HG02852 (cell line): ENCODE measurements around the gene RAD18.

Experiments
- ATAC-seq: cut with Tn5 transposase; IDR thresholded peaks from one replicate; pipeline ENCODE4 v1.9.1; 2021; ENCODE audit warnings: mild to moderate bottlenecking, moderate library complexity; ENCODE audit not compliant: unreplicated experiment

RAD18 gene

DNA sequence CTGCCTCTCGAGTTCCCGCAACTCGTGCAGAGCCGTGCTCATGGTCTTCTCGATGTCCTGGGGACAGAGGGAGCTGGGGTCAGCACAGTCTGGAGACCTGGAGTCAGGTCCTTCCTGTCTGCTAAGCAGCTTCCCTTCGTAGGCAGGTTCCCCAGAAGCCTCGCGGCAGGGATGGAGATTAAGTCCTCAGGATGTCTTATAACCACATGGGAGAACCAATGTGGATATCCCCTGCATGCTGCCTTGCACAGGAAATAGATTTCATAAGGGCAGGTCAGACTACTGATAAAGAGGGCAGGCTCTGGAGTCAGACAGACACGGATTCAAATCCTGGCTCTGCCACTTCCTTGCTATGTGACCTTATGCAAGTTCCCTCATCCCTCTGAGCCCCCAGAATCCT lies 22.6 kb upstream of the RAD18 start:
- ATAC-seq: no peak

DNA sequence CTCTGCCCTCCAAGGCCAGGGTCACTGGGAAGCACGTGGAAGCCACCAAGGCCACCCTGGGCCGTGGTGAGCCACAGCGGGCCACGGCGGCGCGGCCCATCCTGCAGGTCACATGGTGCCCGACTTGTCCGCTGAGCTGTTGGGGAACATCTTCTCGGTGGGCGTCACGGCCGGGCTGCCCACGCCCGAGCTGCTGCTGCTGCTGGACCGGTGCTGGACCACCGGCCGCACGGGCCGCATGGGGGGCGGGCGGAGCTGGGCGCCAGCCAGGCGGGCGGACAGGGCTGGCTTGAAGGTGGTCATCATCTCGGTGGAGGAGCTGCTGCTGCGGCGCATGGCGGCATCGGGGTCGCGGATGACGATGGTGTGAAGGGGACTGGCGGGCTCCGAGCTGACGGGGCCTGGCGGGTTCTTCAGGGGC lies 22.1 kb upstream of the RAD18 start:
- ATAC-seq: no peak

DNA sequence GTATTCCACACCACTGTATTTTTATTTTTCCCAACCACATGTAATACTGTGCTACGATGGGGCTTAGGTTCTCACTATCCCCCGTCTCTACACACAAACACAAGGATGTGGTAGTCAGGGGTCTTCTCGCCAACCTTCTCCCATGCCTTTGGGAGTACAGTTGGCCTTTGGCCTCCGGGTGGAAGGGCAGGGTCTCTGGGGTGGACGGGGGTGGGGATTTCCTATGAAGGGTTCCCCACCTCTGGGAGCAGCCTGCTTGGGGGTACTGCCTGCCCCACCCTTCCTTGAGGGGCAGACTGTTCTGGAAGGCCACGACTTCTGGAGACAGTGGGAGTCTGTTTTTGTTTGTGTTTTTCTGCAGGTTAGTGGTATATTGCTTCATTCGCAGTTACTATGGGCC lies 21.3 kb upstream of the RAD18 start:
- ATAC-seq: no peak

DNA sequence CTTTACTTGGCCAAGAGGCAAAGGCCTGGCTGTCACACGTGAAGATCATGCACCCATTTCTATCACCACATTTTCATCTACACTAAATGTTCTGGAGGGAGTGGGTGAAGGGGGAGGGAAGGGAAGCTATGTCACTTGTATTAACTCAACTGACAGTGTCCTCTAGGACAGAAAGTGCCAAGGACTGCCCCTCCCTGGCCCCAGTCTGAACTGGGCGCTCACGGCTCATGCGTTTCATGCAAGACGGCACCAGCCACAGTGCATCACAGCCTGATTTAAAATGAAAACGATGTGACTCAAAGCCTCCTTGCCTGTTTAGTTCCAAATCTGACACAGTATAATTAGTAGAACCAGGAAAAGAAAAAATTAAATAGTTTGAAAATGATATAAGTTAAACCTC lies 20.8 kb upstream of the RAD18 start:
- ATAC-seq: no peak

DNA sequence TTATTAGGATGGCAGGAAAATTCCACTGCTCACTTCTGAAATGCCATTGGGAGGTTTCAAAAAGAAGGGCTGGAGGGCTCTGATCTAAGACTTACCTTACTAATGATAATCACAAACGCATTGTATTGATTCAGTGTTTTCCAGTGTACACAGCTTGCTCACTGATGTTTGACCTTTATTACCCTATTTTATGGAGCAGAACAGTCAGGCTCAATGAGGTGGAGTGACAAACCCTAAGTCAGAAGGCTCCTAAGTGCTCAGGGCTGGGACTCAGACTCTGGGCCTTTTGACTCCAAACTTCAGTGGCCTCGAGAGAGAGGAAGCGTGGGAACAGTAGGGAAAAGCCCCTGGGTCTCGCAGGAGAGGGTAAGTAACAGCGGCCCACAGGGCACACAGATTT lies 20.3 kb upstream of the RAD18 start:
- no peak for ATAC-seq

DNA sequence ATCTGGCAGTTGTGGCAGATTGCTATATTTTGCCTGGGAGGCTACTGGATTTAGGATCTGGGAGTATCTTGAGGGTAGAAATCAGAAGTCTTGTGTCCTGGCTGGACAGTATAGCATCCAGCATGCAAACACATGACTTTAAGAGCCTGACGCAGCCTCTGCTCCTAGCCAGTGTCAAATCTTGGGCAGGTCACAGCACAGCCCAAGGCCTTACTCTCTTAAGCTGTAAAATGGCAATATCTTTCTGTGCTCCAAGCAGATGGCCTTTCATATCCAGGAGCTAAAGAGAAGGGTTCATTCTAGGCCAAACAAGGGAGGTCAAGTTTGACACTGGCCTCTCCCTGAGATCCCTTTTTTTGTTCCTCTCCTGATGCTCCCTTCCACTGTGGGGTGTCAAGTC lies 19.8 kb upstream of the RAD18 start:
- ATAC-seq: no peak

DNA sequence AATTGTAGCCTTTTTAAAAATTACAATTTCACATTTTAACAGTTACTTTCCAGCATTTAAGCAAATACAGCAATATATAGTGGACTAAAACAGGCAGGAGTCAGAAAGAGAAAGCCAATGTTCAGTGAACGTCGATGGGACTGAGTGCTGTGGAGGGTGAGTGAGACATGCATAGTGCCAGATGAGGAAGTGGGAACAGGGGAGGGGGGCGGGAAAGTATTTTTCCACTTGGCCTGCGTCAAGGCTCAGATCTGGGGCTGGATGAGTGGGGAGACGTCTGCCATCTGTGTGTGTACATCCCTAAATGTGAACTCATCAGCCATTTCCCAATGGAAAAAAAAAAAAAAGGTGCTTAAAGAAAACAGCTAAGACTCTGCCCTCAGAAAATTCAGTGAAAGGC lies 19.2 kb upstream of the RAD18 start:
- ATAC-seq: no peak

DNA sequence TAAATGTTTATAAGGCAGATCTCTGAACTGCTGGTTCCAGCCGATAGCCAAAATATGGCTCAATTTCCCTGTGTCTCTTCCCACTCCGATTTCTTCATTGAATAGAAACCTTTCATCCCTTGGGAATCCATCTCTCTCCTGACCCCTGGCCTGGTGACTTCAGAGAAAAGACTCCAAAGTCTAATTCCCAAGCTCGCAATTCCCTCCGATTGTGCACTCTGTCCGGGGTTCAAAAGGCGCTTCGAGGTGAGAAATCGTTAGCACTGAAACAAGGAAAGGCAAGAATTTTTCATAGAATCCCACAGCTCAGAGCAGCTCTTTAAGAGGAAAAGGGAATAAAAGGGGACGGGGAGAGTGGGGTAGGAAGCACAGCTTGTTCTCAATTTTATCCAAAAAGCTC lies 18.4 kb upstream of the RAD18 start:
- ATAC-seq: no peak

DNA sequence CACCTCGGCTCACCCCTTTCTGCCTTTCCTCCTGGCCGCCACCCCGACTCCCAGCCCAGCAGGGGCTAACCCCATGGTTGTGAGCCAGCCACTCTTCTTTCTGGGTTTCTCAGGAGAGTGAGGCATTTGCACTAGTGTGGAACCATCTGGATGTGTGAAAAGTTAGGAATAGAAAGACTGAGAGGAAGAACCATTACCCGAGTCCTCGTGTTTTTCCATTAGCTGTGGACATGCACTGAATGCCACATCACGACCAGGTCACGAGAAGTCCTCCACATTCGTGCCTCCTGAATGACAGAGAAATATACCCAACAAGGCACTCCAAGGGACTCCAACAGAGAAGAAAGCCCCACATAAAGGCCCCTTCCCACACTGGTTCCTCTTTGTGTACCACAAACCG lies 18.0 kb upstream of the RAD18 start:
- no peak for ATAC-seq

DNA sequence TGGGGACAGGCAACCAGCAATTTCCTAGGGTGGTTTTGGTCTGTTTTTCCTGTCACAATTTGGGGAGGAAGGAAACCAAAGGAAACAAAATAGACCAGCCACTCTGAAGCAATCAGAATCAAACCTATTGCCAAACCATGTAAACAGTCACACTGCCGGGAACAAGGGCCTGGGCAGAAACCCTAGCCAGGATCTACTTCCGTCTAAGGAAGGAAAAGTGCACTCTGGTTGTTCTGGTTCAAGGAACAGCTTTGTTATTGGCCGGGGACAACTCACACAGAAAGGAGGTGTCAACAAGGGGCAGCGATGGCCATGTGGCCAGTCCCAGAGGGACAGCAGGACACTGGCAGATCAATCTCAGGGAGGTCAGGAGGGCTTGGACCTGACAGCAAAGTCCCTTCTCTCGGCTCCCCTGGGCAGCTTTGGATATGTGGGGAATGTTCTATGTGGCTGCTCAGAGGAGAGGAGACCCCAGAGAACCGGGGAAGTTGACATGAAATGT lies 17.5 kb upstream of the RAD18 start:
- ATAC-seq: no peak

DNA sequence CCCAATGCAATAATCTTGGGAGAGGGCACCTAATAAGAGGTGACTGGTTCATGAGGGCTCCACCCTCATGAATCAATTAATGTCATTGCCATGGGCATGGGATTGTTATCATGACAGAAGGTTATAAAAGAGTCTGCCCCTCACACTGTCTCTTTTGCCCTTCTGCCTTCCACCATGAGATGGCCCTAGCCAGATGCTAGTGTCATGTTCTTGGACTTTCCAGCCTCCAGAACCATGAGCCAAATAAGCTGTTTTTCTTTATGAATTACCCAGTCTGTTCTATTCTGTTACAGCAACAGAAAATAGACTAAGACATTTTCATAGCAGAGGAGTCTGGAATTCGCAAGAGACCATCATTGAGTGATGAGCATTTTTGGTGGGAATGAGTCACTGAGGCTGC lies 16.0 kb upstream of the RAD18 start:
- no peak for ATAC-seq

DNA sequence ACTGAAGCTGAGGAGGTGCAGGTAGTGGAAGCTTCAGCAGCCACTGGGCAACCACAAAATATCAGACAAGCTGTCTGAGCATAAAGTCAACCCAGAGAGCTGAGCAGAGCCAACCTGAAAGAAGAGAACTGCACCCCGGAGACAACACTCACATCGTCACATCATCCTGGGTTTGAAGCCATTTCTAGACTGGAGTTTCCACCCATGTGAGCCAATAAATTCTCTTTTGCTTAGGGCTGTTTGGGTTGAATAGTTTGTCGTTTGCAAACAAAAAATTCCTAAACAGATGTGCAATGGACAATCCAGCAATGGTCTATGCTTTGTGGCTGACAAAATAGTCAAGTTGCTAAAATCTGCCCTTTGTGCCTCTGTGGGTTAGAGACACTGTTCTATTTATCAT lies 15.3 kb upstream of the RAD18 start:
- no peak for ATAC-seq

DNA sequence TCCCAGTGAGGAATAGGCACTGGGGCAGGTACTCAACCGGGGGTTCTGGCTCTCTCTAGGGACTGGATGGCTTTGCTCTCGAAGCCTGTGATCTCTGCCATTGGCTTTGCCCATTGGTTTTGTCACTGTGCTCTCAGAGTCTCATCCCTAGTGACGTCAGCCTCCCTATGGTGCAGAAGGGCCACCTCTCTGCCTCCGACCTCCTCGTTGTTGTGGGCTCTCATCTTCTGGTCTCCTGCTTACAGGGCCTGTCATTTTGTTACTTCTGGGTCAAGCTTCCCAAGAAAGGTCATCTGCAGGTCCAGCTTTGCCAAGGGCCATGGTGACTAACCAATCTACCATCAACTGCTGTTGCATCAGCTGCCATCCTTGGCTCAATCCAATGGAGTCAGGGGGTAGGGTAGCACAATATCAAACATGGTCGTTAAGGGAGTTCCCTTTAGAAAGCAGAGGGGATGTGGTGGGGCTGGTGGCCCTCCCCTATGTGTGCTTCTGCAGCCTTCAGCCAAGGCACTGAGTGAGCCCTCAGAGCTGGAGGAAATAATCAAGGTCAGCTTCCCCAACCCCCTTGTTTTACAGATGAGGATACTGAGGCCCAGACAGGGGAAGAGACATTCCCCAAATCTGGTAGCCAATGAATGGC lies 13.4 kb upstream of the RAD18 start:
- no peak for ATAC-seq

DNA sequence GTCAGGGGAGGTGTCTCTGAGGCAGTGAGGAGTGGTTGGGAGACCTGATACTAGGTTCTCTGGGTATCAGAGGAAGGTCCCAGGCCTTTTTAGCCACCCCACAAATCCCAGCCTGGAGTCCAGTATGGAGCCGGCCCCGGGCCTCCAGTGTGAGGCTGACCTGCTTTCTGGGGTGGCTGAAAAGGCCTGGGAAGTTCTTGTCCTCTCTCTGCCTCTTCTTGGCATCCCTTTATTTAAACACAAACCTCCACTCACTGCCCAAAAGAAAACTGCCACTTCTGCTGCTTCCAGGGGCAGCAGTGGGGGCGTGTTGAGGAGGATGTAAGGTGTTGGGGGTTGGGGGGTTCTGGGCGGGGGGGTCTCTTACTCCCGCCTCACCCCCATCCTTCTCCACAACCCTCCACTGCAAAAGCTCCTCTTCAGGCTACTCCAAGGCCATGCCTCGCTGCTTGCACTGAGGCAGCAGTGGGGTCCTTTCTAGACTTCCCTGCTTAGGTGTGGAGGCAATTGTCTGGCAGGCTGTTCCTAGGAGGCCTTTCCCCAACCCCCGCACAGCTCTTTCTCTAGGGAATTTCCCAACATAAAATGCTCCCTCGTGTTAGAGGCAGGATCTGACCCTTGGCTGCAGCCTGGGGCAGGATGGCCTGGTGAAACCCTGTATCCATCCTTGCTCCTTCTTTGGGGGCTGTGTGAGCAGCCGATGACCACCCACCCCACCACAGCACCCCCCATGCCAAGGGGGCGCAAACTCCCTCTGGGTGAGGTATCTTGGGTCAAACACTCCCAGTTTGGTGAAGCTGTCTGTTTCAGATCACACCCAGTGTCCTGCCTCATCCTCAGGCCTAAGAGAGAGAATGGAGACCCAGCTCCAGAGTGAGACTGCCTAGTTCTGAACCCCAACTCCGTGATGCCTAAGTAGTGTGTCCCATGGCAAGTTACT lies 12.1 kb upstream of the RAD18 start:
- no peak for ATAC-seq

DNA sequence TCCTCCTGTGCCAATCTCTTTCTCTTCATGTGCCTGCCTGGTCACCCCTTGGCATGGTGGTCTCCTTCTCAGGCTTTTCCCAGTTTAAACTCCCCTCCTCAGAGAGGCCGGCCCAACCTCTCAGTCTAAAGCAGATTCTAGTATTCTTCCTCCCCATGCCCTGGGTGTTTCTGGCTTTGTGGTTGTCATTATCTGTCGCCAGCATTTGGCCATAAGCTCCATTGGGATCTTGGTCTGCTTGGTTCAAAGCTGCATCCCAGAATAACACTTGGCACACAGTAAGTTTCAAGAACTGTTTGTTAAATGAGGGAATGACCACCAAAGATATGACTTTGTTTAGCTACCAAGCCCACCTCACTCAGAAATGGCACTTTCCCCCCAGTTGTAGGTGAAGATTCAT lies 11.2 kb upstream of the RAD18 start:
- no peak for ATAC-seq

DNA sequence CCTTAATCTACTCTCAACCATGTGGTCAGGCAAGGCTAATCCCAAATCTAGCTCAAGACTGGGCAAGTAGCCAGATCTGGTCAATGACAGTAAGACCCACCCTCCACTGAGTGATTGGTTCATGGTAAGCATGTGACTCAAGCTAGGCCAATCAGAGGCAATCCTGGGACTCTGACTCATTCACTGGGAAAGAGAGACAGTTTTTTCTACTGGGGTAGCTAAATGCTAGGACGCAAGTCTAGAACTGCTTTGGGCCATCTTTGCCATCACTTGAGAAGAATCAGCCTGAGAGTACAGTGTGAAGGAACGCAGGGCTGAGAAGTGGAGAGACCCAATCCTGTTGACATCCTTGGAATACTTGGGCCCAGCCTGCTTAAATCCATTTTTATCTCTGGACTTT lies 9.4 kb upstream of the RAD18 start:
- no peak for ATAC-seq

DNA sequence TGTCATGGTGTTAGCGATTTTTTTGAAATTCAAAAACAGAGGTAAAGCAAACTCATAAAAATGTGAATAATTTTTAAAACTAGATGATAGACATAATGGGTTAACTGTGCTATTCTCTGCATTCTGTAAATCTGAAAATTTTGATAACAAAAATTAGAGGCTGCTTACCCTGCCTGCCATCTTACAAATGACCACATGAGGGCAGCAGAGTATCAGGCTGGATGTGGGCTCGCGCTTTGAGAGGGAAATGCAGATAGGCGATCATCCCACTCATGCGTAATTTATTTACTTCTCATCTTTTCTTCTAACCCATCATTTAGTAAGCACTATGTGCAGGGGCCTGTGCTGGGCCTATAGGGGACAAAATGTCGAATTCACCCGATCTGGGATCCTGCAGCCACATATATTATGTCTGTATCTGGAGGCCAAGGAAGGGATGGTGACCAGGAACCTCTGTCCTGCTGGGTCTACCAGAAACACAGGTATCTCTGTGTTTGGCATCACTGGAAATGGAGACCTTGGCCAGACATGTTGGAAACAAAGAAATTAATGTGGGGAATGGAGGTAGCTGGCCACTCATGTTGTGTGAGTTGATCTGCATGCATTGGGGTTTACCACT lies 7.8 kb upstream of the RAD18 start:
- ATAC-seq: no peak

DNA sequence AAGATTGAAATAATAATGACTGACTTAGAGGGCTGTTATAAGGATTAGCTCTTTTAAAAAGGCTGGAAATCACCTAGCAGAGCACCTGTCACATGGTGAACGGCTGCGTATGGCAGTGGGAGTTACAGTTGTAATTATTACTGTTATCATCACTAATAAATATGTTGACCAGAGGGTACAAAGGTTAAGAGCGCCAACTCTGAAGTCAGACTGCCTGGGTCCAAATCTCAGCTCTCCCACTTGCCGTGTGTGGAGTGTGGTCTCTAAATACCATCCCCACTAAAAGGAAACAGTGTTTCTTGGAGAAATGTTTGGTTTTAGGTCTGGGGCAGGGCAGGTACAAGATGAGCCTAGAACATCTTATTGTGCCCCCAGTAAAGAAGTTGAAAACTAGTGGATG lies 6.0 kb upstream of the RAD18 start:
- ATAC-seq: no peak

DNA sequence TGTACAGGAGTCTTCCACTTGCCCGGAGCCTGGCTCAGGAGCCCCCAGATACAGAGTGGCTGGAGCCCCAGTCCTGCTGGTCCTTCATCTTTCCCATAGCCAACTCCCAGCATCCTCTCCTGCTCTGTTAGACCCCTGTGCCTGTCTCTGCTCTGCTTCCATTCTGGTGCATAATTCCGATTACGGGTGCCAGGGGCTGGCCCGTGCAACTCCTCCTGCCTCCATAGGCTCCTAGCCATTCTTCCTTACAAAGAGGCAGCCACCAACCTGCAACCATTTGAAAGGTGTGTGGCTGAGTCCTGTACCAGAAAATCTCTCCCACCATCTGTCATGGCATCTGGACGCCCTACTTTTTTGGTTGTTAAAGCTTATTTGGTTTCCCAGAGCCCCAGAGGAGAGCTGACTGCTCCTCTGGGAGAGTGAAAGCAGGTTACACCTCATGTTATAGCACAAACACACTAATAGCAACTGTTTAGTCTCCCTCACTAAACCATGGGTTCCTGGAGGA lies 5.2 kb upstream of the RAD18 start:
- no peak for ATAC-seq

DNA sequence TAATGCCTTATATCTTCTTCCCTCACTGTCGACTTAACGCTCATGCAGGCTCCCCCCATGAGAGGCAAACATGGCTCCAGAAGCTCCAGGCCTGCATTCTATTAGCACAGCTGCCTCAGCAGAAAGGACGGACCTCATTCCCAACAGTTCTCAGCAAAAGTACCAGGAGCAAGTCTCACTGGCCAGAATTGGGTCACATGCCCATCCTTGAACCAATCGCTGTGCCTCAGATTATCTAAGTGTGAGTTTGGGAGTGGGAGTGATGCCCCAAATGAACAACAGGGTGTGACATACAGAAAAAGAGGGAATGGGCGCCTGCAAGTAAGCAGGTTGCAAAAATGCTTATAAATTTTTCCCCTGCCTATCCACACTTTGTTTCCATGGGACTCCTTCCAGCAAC lies 4.3 kb upstream of the RAD18 start:
- no peak for ATAC-seq

DNA sequence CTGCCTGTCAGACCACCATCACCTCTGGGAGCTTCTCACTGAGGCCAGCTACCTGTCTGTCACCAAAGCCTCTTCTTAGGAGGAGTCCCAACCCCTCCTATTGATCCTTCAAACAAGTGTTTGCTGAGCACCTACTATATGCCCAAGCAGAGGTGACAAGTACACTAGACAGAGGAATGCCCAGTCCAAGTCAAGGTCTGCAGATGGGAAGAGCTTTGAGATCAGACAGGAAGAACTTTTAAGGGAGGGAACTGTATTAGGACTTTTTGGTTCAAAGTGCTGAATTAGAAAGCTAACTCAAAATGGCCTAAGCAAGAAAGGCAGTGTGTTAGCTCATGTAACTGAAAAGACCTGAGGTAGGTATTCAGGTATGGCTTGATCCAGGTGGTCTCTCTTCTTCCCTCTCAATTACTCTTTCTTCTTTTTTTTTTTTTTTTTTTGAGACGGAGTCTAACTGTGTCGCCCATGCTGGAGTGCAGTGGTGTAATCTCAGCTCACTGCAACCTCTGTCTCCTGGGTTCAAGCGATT lies 3.6 kb upstream of the RAD18 start:
- ATAC-seq: no peak
